HepG2 (cell line): ENCODE measurements around the gene RRBP1. TPM values are rescaled to one million over a fixed set of nuclear protein-coding genes. Genes with fewer than 3 reads are reported as not detected.

Source experiments
- HDAC1 ChIP-seq: sonication (generic); formaldehyde crosslinking; IDR thresholded peaks from 2 replicates; pipeline ENCODE4 v1.5.1; 2020; ENCODE audit warnings: mild to moderate bottlenecking, missing genetic modification reagents
- JUN ChIP-seq: sonication (generic); formaldehyde crosslinking; IDR thresholded peaks from 2 replicates; pipeline ENCODE4 v1.4.0; 2020; ENCODE audit warnings: mild to moderate bottlenecking, missing genetic modification reagents
- NFATC3 ChIP-seq: sonication (generic); formaldehyde crosslinking; IDR thresholded peaks from 2 replicates; pipeline ENCODE4 v1.5.1; 2020; ENCODE audit warnings: mild to moderate bottlenecking, missing genetic modification reagents
- UBTF ChIP-seq: sonication (generic); formaldehyde crosslinking; IDR thresholded peaks from 2 replicates; pipeline ENCODE4 v1.4.0; 2020; ENCODE audit warnings: mild to moderate bottlenecking, missing genetic modification reagents
- ZNF251 ChIP-seq: sonication (generic); formaldehyde crosslinking; IDR thresholded peaks from 2 replicates; pipeline ENCODE4 v1.9.0; 2021; ENCODE audit warnings: mild to moderate bottlenecking, missing genetic modification reagents
- ZNF460 ChIP-seq: sonication (generic); formaldehyde crosslinking; IDR thresholded peaks from 2 replicates; pipeline ENCODE4 v1.5.1; 2020; ENCODE audit warnings: missing genetic modification reagents, mild to moderate bottlenecking, borderline replicate concordance
- ZNF530 ChIP-seq: sonication (generic); formaldehyde crosslinking; IDR thresholded peaks from 2 replicates; pipeline ENCODE4 v1.5.0; 2020; ENCODE audit warnings: low read depth, mild to moderate bottlenecking, missing genetic modification reagents
- ZNF605 ChIP-seq: sonication (generic); formaldehyde crosslinking; IDR thresholded peaks from 2 replicates; pipeline ENCODE4 v1.8.0; 2022; ENCODE audit warnings: mild to moderate bottlenecking, missing genetic modification reagents
- ZNF646 ChIP-seq: sonication (generic); formaldehyde crosslinking; IDR thresholded peaks from 2 replicates; pipeline ENCODE4 v1.9.0; 2021; ENCODE audit warnings: mild to moderate bottlenecking, missing genetic modification reagents
- ZNF841 ChIP-seq: sonication (generic); formaldehyde crosslinking; IDR thresholded peaks from 2 replicates; pipeline ENCODE4 v1.8.1; 2023; ENCODE audit warnings: missing genetic modification reagents, borderline replicate concordance
- polyA plus RNA-seq, 8 experiments: library from polyadenylated mRNA; depleted of rRNA in 3 of 8; stranded (reverse) in 7 of 8; unstranded in 1 of 8; fragments of >200 nt; fragmentation: Illumina TruSeq in 4 of 8; extraction: Trizol in 4 of 8; gene quantifications; 2 replicates each; pipeline versions ENCODE4 v1.2.1 to v1.2.3, GENCODE V29; 2011 to 2016; ENCODE audit warnings: low read depth in 4 of 8, missing spikeins in 1 of 8, mixed read lengths in 1 of 8; ENCODE audit not compliant: insufficient read depth in 1 of 8
- total RNA-seq, 5 experiments: library from RNA; depleted of rRNA; stranded (reverse); fragments of >200 nt; fragmentation: Illumina TruSeq; extraction: Trizol; gene quantifications; 2 replicates each; pipeline ENCODE4 v1.2.3, GENCODE V29; 2016; ENCODE audit warnings: low read depth in 1 of 5
- TF ChIP-seq, protein P1 (sequence below): IDR thresholded peaks from 2 replicates; pipeline ENCODE4 v1.6.1; 2012; ENCODE audit warnings: low read depth, low read length, improper control_type of control experiment
- TF ChIP-seq, protein P2 (sequence below): sonication (generic); formaldehyde crosslinking; IDR thresholded peaks from 2 replicates; pipeline ENCODE4 v1.5.0; 2020; ENCODE audit warnings: missing genetic modification reagents, mild to moderate bottlenecking, borderline replicate concordance
- TF ChIP-seq, protein P3 (sequence below): sonication (generic); formaldehyde crosslinking; IDR thresholded peaks from 2 replicates; pipeline ENCODE4 v1.8.1; 2023; ENCODE audit warnings: mild to moderate bottlenecking, missing genetic modification reagents, borderline replicate concordance
- TF ChIP-seq, protein P4 (sequence below): sonication (generic); formaldehyde crosslinking; IDR thresholded peaks from 2 replicates; pipeline ENCODE4 v1.5.1; 2020; ENCODE audit warnings: mild to moderate bottlenecking, missing genetic modification reagents, borderline replicate concordance

Gene RRBP1
- total and polyA plus RNA-seq, 2 of the 13 experiments (the other 11 are each of a cell fraction or from before 2014, with no cell fraction given), result 150 to 222 TPM

DNA sequence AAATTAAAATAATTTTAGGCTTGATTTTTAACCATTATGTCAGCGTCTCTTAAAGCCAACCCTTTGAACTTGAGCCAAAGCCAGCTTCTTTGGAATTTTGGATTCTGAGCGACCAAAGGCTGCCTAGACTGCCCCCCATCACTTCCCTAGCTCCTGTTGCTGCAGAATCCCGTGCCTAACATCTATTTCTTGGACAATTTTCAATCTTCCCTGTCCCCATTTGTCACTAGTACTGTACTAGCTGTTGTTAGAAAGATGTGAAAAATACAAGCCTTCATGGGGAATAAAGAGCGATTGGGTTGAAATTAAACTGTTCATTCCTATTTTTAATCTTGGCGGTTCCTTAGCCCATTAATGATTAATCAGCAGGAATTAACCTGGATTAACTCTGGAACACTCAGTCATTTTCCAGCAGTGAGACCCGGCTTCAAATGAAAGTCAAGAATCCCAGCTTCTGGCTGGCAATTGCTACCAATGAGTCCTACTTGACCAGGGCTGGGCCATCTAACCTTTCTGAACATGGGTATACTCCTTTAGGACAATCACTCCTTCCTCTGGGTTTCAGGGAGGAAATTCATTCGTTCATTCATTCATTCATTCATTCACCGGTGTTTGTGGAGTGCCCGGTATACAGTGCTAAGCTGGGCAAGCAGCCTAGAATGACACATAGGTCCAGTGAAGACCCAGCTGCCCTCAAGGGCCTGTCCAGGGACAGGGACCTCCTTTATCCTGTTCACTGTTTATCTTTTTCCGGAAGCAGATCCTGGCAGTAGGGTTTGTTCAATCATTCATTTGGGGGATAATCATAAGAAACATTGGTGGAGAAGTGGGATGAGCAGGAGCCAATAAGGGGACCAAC, 1.4 kb upstream of the RRBP1 start (continued):
- no peak for TF ChIP-seq ZNF841
- TF ChIP-seq ZNF460 (CRISPR knock-in tag), result no peak
- no peak for TF ChIP-seq UBTF (CRISPR knock-in tag)
- TF ChIP-seq, protein P1, sequence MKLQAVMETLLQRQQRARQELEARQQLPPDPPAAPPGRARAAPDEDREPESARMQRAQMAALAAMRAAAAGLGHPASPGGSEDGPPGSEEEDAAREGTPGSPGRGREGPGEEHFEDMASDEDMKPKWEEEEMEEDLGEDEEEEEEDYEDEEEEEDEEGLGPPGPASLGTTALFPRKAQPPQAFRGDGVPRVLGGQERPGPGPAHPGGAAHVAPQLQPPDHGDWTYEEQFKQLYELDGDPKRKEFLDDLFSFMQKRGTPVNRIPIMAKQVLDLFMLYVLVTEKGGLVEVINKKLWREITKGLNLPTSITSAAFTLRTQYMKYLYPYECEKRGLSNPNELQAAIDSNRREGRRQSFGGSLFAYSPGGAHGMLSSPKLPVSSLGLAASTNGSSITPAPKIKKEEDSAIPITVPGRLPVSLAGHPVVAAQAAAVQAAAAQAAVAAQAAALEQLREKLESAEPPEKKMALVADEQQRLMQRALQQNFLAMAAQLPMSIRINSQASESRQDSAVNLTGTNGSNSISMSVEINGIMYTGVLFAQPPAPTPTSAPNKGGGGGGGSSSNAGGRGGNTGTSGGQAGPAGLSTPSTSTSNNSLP, result no peak
- TF ChIP-seq, protein P2, sequence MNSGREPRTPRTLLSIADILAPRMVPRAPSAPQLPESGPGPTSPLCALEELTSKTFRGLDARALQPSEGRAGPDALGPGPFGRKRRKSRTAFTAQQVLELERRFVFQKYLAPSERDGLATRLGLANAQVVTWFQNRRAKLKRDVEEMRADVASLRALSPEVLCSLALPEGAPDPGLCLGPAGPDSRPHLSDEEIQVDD (CRISPR knock-in tag), result no peak
- TF ChIP-seq NFATC3 (CRISPR knock-in tag), result no peak
- TF ChIP-seq ZNF530 (CRISPR knock-in tag), result no peak
- TF ChIP-seq HDAC1, result no peak
- TF ChIP-seq JUN (CRISPR knock-in tag), result no peak
- TF ChIP-seq ZNF251 (CRISPR knock-in tag), result no peak
- TF ChIP-seq, protein P3, sequence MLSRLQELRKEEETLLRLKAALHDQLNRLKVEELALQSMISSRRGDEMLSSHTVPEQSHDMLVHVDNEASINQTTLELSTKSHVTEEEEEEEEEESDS (CRISPR knock-in tag), result no peak
- TF ChIP-seq, protein P4, sequence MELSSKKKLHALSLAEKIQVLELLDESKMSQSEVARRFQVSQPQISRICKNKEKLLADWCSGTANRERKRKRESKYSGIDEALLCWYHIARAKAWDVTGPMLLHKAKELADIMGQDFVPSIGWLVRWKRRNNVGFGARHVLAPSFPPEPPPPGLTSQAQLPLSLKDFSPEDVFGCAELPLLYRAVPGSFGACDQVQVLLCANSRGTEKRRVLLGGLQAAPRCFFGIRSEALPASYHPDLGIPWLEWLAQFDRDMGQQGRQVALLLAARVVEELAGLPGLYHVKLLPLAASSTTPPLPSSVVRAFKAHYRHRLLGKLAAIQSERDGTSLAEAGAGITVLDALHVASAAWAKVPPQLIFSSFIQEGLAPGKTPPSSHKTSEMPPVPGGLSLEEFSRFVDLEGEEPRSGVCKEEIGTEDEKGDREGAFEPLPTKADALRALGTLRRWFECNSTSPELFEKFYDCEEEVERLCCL, result no peak
- no peak for TF ChIP-seq ZNF605 (CRISPR knock-in tag)
- no peak for TF ChIP-seq ZNF646 (CRISPR knock-in tag)
